ENCODE data around the gene SIX4.

Gene SIX4

DNA sequence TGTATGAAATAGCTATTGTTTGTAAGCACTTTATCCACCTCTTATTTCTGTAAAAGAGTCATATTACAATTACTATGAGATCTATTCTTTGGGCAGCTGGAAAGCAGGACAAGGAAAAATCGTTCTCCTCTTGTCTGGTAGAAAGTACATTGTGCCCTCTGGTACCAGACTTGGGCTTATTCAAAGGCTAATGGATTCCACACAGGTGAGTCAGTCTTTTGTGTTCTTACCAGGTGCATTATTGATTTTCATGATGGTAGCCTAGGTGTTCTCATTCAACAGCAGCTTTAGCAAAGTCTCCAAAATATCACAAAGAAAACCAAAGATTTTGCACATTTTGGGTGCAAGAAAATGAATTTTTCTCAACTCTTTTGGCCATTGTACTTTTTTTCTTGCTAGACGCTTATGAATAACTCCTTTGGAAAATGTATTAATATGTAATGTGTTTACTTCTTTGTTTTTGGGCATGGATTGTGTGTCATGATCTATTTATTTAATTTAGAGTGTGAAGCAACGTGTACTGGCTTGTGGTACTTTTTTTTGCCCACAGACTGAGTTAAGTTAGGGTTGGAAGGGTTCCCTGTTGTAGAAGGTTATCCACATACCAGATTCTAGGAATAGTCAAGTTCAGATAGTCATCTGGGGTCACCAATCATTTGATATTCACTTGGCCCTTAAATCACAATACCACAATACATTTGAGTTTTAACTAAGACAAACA, 36.7 kb upstream of the SIX4 start:
- no peak overlapping the region for H2BK5ac ChIP-seq (ENCODE audit: low read length)
- no peak overlapping the region for H2BK15ac ChIP-seq (ENCODE audit: low read length)
- no peak overlapping the region for H3K9ac ChIP-seq (ENCODE audit: low read depth, low read length, poor library complexity)
- H3K79me1 ChIP-seq (ENCODE audit: low read depth, low read length), result no peaks in the 10 kb centered on the region
- no peak overlapping the region for H2AK5ac ChIP-seq (ENCODE audit: low read depth, low read length)
- no peak overlapping the region for H4K91ac ChIP-seq (ENCODE audit: low read depth, low read length, poor library complexity)
- no peak overlapping the region for H3K4ac ChIP-seq (ENCODE audit: low read length)
- no peak overlapping the region for H3K23ac ChIP-seq (ENCODE audit: low read depth, low read length, poor library complexity)
- WGBS, 2 donors (ENCODE audit: extremely low coverage in 2 of 2, insufficient read length in 2 of 2, insufficient replicate concordance in 1 of 2), result no CpG with 5 or more reads among the region's 3 CpGs
- H3K14ac ChIP-seq (ENCODE audit: low read length), result no peak overlapping the region
- no peaks in the 10 kb centered on the region for H3K9me3 ChIP-seq (replicated peaks in 1 of 2; ENCODE audit: control insufficient read depth in 2 of 2, insufficient read depth in 1 of 2, low read depth in 1 of 2, low read length in 2 of 2)
- no peak overlapping the region for H3K27ac ChIP-seq (replicated peaks; ENCODE audit: low read length)
- no peaks in the 10 kb centered on the region for H3K27me3 ChIP-seq (ENCODE audit: control insufficient read depth in 3 of 3, insufficient read depth in 3 of 3, low read depth in 1 of 3, low read length in 3 of 3)
- DNase-seq (ENCODE audit: low spot score), result no peak
- no peak overlapping the region for H2AFZ ChIP-seq (ENCODE audit: low read length)
- no peak overlapping the region for H2BK120ac ChIP-seq (ENCODE audit: low read depth, low read length)
- H3K18ac ChIP-seq (ENCODE audit: low read length), result no peak overlapping the region
- no peak overlapping the region for H2BK12ac ChIP-seq (ENCODE audit: low read length)
- no peaks in the 10 kb centered on the region for H3K36me3 ChIP-seq (replicated peaks in 1 of 2; ENCODE audit: control insufficient read depth in 2 of 2, insufficient read depth in 2 of 2, low read length in 2 of 2)
- no peak overlapping the region for H3K4me3 ChIP-seq (ENCODE audit: low read length in 2 of 2)
- no peak overlapping the region for H4K8ac ChIP-seq (ENCODE audit: low read depth, low read length)
- peaks cover 0 to 1% of the 10 kb centered on the region in 2 donors for H3K4me1 ChIP-seq (ENCODE audit: control insufficient read depth in 2 of 2, insufficient read depth in 1 of 2, low read depth in 1 of 2, low read length in 2 of 2)
- H3K4me2 ChIP-seq (ENCODE audit: insufficient read depth, low read length, poor library complexity, severe bottlenecking), result no peak overlapping the region

DNA sequence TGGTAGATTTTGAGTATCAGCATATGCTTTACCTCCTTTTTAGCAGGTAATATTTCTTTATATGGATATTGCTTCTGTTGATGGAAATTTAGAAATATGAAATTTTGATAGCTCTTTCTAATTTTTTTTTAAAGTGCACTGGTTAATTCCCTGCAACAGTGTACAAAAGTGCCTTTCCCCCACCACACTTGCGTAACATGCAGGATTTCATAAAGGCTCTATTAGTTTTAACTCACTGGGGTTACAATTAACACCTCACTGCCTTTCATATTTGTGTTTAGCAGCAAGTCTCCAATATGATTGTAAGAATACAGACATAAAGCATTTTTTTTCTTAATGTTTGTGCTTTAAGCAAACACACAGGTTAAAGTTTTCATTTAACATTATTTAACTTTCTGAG, 36.1 kb upstream of the SIX4 start:
- Histone ChIP-seq H3K27ac (replicated peaks; ENCODE audit: low read length) (no peak overlapping the region), H3K4me1 (ENCODE audit: control insufficient read depth in 2 of 2, insufficient read depth in 1 of 2, low read depth in 1 of 2, low read length in 2 of 2) (peaks cover 0 to 1% of the 10 kb centered on the region in 2 donors), H3K27me3 (ENCODE audit: control insufficient read depth in 3 of 3, insufficient read depth in 3 of 3, low read depth in 1 of 3, low read length in 3 of 3) (no peaks in the 10 kb centered on the region), H3K4me2 (ENCODE audit: insufficient read depth, low read length, poor library complexity, severe bottlenecking) (no peak overlapping the region), H2AFZ (ENCODE audit: low read length) (no peak overlapping the region), H3K36me3 (replicated peaks in 1 of 2; ENCODE audit: control insufficient read depth in 2 of 2, insufficient read depth in 2 of 2, low read length in 2 of 2) (no peaks in the 10 kb centered on the region), H3K14ac (ENCODE audit: low read length) (no peak overlapping the region), H3K4ac (ENCODE audit: low read length) (no peak overlapping the region), H3K9ac (ENCODE audit: low read depth, low read length, poor library complexity) (no peak overlapping the region), H2BK12ac (ENCODE audit: low read length) (no peak overlapping the region), H3K18ac (ENCODE audit: low read length) (no peak overlapping the region), H4K91ac (ENCODE audit: low read depth, low read length, poor library complexity) (no peak overlapping the region), H4K8ac (ENCODE audit: low read depth, low read length) (no peak overlapping the region), H3K9me3 (replicated peaks in 1 of 2; ENCODE audit: control insufficient read depth in 2 of 2, insufficient read depth in 1 of 2, low read depth in 1 of 2, low read length in 2 of 2) (no peaks in the 10 kb centered on the region), H2AK5ac (ENCODE audit: low read depth, low read length) (no peak overlapping the region), H3K4me3 (ENCODE audit: low read length in 2 of 2) (no peak overlapping the region), H2BK5ac (ENCODE audit: low read length) (no peak overlapping the region), H2BK120ac (ENCODE audit: low read depth, low read length) (no peak overlapping the region), H3K79me1 (ENCODE audit: low read depth, low read length) (no peaks in the 10 kb centered on the region), H2BK15ac (ENCODE audit: low read length) (no peak overlapping the region), H3K23ac (ENCODE audit: low read depth, low read length, poor library complexity) (no peak overlapping the region)
- no peak for DNase-seq (ENCODE audit: low spot score)
- no CpG with 5 or more reads among the region's 1 CpG for WGBS, 2 donors (ENCODE audit: extremely low coverage in 2 of 2, insufficient read length in 2 of 2, insufficient replicate concordance in 1 of 2)

DNA sequence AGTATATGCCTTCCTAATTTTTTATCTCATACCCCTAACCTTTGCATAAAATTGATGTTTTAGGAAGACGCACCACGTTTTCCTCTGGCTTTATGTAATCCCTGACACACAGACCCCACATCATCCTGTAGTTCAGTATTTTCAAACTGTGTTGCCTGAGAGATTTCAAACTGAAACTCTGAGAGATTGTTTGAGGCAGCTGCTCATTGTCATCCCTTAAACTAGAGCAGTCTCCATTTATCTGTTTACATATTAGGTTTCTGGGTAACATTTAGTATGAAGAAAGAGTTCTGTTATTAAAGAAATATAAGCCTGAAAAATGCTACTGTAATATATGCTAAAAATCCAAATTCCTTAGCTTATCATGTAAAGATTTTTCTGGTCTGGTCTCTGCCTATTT, 34.7 kb upstream of the SIX4 start:
- Histone ChIP-seq H2BK12ac (ENCODE audit: low read length) (no peak overlapping the region), H3K4me2 (ENCODE audit: insufficient read depth, low read length, poor library complexity, severe bottlenecking) (no peak overlapping the region), H4K8ac (ENCODE audit: low read depth, low read length) (no peak overlapping the region), H3K27ac (replicated peaks; ENCODE audit: low read length) (no peak overlapping the region), H4K91ac (ENCODE audit: low read depth, low read length, poor library complexity) (no peak overlapping the region), H3K9me3 (replicated peaks in 1 of 2; ENCODE audit: control insufficient read depth in 2 of 2, insufficient read depth in 1 of 2, low read depth in 1 of 2, low read length in 2 of 2) (no peaks in the 10 kb centered on the region), H2AK5ac (ENCODE audit: low read depth, low read length) (no peak overlapping the region), H3K4ac (ENCODE audit: low read length) (no peak overlapping the region), H3K9ac (ENCODE audit: low read depth, low read length, poor library complexity) (no peak overlapping the region), H2AFZ (ENCODE audit: low read length) (no peak overlapping the region), H3K23ac (ENCODE audit: low read depth, low read length, poor library complexity) (no peak overlapping the region), H3K27me3 (ENCODE audit: control insufficient read depth in 3 of 3, insufficient read depth in 3 of 3, low read depth in 1 of 3, low read length in 3 of 3) (no peaks in the 10 kb centered on the region), H2BK5ac (ENCODE audit: low read length) (no peak overlapping the region), H2BK15ac (ENCODE audit: low read length) (no peak overlapping the region), H2BK120ac (ENCODE audit: low read depth, low read length) (no peak overlapping the region), H3K79me1 (ENCODE audit: low read depth, low read length) (no peaks in the 10 kb centered on the region), H3K4me1 (ENCODE audit: control insufficient read depth in 2 of 2, insufficient read depth in 1 of 2, low read depth in 1 of 2, low read length in 2 of 2) (peaks cover 0 to 1% of the 10 kb centered on the region in 2 donors), H3K14ac (ENCODE audit: low read length) (no peak overlapping the region), H3K18ac (ENCODE audit: low read length) (no peak overlapping the region), H3K36me3 (replicated peaks in 1 of 2; ENCODE audit: control insufficient read depth in 2 of 2, insufficient read depth in 2 of 2, low read length in 2 of 2) (no peaks in the 10 kb centered on the region), H3K4me3 (ENCODE audit: low read length in 2 of 2) (no peak overlapping the region)
- WGBS, 2 donors (ENCODE audit: extremely low coverage in 2 of 2, insufficient read length in 2 of 2, insufficient replicate concordance in 1 of 2), result no CpG with 5 or more reads among the region's 2 CpGs
- no peak for DNase-seq (ENCODE audit: low spot score)

DNA sequence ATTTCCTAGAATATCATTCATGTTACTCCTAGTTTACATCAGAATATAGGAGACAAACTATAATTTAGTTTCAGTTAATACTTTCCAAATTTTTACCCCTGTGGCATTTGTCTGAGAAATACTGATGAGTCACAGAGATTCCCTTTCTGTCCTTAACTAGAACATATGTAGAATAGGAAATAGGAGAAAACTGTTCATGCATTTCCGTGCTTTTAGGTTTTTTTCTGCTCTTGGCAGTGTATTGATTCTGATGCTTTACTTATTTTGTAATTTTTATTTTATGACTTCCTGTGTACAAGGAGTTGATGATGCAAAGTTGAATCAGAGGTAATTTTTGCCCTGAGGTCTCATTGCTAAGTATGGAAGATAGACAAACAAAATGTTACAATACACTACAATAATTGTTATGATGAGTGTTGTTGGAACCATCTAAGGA, 33.4 kb upstream of the SIX4 start:
- Histone ChIP-seq H3K27ac (replicated peaks; ENCODE audit: low read length) (no peak overlapping the region), H2BK12ac (ENCODE audit: low read length) (no peak overlapping the region), H3K36me3 (replicated peaks in 1 of 2; ENCODE audit: control insufficient read depth in 2 of 2, insufficient read depth in 2 of 2, low read length in 2 of 2) (peaks cover 0 to 3% of the 10 kb centered on the region in 2 donors), H2AK5ac (ENCODE audit: low read depth, low read length) (no peak overlapping the region), H3K4me3 (ENCODE audit: low read length in 2 of 2) (no peak overlapping the region), H3K4me2 (ENCODE audit: insufficient read depth, low read length, poor library complexity, severe bottlenecking) (no peak overlapping the region), H2BK5ac (ENCODE audit: low read length) (no peak overlapping the region), H3K14ac (ENCODE audit: low read length) (no peak overlapping the region), H3K27me3 (ENCODE audit: control insufficient read depth in 3 of 3, insufficient read depth in 3 of 3, low read depth in 1 of 3, low read length in 3 of 3) (no peaks in the 10 kb centered on the region), H3K4ac (ENCODE audit: low read length) (no peak overlapping the region), H3K4me1 (ENCODE audit: control insufficient read depth in 2 of 2, insufficient read depth in 1 of 2, low read depth in 1 of 2, low read length in 2 of 2) (peaks cover 0 to 1% of the 10 kb centered on the region in 2 donors), H2BK120ac (ENCODE audit: low read depth, low read length) (no peak overlapping the region), H3K18ac (ENCODE audit: low read length) (no peak overlapping the region), H4K8ac (ENCODE audit: low read depth, low read length) (no peak overlapping the region), H2BK15ac (ENCODE audit: low read length) (no peak overlapping the region), H3K9ac (ENCODE audit: low read depth, low read length, poor library complexity) (no peak overlapping the region), H3K79me1 (ENCODE audit: low read depth, low read length) (no peaks in the 10 kb centered on the region), H3K23ac (ENCODE audit: low read depth, low read length, poor library complexity) (no peak overlapping the region), H3K9me3 (replicated peaks in 1 of 2; ENCODE audit: control insufficient read depth in 2 of 2, insufficient read depth in 1 of 2, low read depth in 1 of 2, low read length in 2 of 2) (no peaks in the 10 kb centered on the region), H2AFZ (ENCODE audit: low read length) (no peak overlapping the region), H4K91ac (ENCODE audit: low read depth, low read length, poor library complexity) (no peak overlapping the region)
- no CpG with 5 or more reads among the region's 1 CpG for WGBS, 2 donors (ENCODE audit: extremely low coverage in 2 of 2, insufficient read length in 2 of 2, insufficient replicate concordance in 1 of 2)
- DNase-seq (ENCODE audit: low spot score), result no peak
